ENCODE data around the gene PBXIP1.

Gene PBXIP1

DNA sequence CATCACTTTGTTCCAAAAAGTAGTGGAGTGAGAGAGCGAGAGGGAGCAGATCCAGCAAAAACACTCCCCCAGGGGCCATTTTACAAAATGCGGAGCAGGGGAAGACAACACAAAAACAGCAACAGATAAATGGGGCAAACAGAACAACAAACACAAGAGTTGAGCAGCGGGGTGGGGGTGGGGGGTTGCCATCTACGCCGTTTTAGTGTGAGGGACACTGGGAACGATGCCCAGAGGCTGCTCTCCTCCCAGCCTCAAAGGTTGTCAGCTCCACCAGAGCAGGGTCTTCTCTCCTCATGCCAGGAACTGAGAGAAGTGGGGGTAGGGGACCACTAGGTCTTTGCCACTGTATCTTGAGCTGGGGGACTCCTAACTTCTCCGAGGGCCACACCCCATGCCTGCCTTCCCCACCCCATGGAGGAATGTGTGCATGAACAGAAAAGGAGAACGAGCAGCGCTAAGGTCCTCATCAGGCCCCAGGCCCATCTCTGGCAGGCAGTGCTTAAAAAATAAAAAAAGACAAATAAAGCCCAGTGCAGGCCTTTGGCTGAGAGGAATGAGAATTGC lies 1.3 kb upstream of the PBXIP1 start:
- DNase-seq (ENCODE audit: low read depth in 2 of 2), result no peak

DNA sequence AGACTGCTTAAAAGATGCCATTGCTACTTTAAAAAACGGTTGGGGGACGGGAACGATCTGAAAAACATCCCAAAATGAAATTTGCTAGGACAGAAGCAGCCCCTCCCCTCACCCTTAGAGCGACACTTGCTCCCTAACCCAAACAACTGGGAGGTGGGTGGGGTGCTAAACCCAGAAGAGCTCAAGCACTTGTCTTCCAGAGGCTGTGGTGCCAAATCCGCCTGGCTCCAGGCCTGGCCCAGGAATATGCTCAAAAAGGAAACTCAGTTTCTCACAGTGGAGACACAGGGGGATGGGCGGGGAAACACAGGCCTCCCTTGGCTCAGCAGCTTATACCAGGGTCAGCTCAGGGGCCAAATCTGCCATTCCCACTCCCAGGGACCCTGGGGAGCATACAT lies 644 bp upstream of the PBXIP1 start:
- DNase-seq (ENCODE audit: low read depth in 2 of 2), result no peak

- peak; percentile 74 to 80 for DNase-seq (ENCODE audit: low read depth in 2 of 2)
Observed at GRCh38 chr1:154955039-154955717, 721 bp downstream of the PBXIP1 start.

DNA sequence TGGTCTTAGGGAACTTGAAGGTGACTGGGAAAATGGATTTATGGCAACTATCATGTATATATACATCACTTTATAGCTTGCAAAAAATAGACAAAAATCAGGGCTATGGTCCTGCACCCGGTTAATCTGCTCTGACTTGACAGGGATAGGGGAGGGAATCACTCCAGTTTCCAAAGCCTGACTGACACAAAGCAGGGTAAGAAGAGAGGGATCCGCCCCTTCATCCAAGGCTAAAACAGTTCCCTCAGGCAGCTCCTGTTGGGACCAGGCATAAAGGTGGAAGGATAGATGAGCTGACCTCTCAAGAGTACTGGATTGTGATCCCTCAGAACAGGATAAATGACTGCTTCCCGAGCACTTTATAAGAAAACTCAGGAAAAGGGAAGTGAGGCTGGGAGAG lies 1.4 kb downstream of the PBXIP1 start:
- DNase-seq (ENCODE audit: low read depth in 2 of 2), result no peak

- DNase-seq (ENCODE audit: low read depth in 2 of 2), result no peak
Observed at GRCh38 chr1:154953611-154954038, 2.3 kb downstream of the PBXIP1 start.

- no peak for DNase-seq (ENCODE audit: low read depth in 2 of 2)
Observed at GRCh38 chr1:154952664-154953063, 3.2 kb downstream of the PBXIP1 start.

GRCh38 chr1:154951901-154952657 lies 3.8 kb downstream of the PBXIP1 start:
- DNase-seq (ENCODE audit: low read depth in 2 of 2), result no peak

DNA sequence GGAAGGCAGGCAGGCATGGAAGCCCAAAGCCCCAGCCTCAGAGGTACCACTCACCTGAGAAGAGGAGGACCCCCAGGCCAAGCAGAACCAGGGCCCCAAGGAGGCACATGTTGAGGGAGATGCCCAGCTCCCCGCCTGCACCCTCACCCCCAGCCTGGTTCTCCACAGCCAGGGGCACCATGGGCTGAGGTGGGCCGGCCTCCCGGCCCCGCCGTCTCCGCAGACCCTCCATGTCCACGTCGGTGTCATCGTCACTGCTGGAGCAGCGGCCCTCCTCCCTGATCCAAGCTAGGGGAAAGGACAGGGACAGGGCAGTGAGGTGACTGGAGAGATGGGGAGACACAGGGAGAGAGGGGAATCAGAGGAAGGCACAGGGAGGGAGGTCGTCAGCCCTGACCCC lies 7.8 kb downstream of the PBXIP1 start:
- DNase-seq (ENCODE audit: low read depth in 2 of 2), result no peak

- no peak for DNase-seq (ENCODE audit: low read depth in 2 of 2)
Observed at GRCh38 chr1:154945962-154946850, 9.7 kb downstream of the PBXIP1 start.

DNA sequence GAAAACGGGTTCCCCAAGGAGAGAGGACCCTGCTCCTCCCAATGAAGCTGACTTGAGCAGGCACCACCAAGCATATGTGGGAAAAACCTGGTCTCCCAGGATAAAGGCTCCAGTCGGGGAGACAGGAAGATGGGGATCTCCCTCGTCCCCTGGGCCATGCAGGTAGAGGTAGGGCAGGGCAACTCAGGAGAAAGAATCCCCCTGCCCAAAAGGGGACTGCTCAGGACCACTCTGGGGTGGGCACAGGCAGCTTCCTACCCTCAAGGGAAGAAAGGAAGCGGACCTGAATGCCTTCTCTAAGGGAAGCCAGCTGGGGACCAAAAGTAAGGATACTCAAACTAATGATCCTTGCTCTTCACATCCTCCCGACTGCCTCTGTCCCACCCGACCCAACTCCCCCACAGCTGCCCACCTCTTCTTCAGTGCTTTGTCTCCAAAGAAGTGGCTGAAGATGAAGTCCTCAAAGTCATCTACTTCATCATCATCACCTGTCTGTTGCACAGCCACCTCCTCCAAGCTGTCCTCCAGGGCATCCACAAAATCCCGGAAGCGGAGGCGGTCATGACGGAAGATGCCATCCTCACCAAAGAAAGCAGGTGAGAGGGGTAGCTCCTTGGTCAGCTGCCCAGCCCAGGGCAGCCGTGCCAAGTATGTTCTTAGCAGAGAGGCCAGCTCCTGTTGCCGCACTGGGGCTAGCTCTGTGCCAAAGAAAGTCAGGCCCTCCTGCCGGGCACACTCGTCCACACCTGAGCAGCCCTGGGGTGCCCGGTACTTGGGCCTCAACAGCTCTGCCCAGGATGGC lies 10.5 kb downstream of the PBXIP1 start:
- no peak for DNase-seq (ENCODE audit: low read depth in 2 of 2)

DNA sequence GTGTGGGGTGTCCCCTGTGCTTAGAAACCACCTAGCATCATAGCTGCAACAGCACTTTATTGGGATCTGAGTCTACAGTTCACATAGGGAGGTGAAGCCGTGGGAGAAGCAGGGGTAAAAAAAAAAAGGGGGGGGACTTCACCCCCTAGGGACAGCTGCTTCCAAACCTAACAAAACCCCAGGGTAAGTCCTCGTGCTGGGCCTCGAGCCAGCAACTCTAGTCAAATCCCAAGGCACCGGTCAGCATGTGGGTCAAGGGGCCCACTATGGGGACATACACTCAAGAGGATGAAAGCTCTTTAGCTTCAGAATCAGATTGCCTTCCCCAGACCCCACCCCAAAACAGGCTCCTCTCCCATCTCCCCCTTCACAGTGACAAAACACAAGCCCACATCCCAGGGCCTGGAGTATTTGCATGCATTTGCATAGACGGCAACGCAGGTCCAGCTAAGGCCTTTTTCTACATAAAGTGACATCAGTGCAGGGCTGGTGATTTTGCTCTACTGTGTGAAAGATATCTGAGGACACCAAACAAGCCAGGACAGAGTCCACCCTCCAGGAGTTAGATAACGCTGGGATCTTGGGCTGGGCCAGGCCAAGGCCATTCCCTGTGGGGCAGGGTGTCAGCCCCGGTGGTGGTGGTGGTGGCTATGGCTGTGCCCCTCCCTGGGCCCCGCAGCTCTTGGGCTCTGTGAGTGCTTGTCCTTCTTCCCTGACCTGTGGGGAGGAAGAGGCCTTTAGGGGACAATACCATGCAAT lies 11.3 kb downstream of the PBXIP1 start:
- no peak for DNase-seq (ENCODE audit: low read depth in 2 of 2)

- DNase-seq (ENCODE audit: low read depth in 2 of 2), result no peak
Observed at GRCh38 chr1:154943649-154944400, 12.1 kb downstream of the PBXIP1 start.

DNA sequence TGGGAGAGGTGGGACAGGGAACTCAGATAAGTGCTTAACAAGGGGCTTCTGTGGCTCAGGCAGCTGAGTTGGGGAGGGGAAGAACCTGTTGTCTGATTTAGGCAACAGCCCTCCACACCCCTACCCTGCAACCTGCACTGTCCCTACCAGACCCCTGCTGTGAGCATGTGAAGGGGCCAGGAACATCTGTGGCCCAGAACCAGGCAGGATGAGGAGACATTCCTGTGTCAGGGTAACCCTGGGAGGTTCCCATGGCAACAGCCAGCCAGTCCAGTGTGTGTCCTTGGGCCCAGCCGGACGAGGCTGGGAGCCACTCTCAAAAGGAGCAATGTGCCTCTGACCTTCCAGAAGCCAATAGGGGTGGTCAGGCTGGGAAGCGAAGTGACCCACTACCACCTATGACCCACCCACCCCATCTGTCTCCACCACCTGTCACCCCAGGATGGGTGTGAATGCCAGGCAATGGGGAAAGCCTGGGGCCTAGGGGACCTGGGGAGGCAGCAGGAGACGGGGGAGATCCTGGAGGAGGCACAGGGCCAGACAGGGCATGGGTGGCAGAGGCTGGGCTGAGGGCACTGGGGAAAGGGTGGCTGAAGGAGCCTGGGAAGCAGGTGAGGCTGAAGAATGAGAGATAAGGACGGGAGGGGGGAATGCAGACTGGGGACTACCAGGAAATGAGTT lies 14.4 kb downstream of the PBXIP1 start:
- no peak for DNase-seq (ENCODE audit: low read depth in 2 of 2)

DNA sequence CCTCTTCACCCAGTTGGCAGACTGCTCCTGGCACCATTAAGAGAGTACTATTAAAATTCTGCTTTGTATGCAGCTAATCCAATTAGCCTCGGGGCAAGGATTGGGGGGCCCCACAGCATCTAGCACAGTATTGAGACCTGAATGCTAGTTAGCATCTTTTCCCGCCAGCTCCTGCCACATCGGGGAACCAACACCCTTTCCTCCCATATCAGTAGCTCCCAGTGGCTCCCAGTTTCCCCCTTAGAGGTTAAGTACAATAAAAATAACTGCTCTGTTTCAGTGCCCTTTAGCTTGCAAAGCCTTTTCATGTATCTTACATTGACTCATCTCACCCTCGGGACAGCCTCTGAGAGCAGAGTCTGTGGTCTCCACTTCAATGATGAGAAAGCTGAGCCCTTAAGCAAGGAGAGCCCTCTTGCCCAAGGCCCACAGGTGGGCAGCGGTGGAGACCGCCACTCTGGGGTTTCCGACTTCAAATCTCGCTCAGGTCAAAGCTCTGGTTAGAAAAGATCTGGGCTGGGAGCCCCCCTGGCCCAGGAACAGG lies 15.2 kb downstream of the PBXIP1 start:
- DNase-seq (ENCODE audit: low read depth in 2 of 2), result no peak

- no peak for DNase-seq (ENCODE audit: low read depth in 2 of 2)
Observed at GRCh38 chr1:154940213-154940560, 15.7 kb downstream of the PBXIP1 start.

GRCh38 chr1:154938604-154939399 lies 17.1 kb downstream of the PBXIP1 start:
- no peak for DNase-seq (ENCODE audit: low read depth in 2 of 2)

DNA sequence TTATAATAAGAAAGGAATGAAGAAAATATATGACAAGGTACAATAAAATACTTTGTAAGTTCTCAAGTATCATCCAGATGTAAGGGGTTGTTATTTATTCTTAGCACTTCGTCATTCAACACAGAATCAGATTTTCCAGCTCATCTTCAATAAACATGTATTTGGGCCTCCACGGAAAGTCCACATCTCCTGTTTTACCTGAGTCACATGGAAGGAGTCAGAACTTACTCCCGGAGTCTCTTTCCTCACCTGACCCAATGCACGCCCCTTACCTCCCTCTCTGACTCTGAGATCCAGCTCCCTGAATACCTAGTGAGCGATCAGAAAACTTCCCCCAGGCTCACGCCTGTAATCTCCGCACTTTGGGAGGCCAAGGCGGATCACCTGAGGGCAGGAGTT lies 17.9 kb downstream of the PBXIP1 start:
- no peak for DNase-seq (ENCODE audit: low read depth in 2 of 2)
